Measurements from ENCODE around the gene PLOD3.

The PLOD3 gene

DNA sequence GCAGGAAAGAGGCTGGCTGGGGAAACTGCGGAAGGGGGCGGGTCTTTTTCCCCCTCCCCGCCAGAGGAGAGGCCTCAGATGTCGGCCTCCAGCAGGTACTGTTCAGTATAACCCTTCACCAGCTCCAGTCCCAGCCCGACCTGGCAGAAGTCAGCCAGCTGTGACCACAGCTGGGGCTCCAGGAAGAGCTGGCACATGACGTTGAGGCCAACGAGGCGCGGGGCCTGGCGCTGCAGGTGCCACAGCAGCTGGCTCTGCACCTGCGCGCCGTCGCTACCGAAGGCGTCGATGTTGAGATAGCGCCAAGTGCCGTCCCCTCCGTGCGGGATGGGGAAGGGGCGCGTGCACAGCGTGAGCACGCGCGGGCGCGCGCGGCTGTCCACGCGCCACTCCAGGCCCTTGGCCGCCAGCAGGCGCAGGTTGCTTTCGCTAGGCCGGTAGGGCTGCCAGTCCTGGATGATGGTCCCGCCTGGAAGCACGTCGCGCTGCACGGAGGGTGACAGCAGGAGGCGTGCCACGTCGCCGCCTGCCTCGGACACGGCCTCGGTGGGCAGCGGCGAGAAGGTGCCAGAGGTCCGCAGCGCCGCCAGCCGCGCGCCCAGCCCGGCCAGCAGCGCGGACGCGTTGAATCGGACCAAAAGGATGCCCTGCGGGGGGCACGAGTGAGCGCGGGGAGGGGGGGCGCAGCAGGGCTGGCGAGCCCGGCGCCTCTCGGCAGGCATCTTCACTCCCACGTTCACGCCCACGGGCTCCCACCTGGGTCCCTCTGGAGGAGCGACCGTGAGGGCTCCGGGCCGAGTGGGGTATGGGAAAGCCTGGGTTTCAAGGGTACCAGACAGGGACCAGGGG is 45.2 kb downstream of the PLOD3 start:
- 0 out of 2 replicates have a peak, but pooled peaks have one; percentile 19 for TF ChIP-seq EP300 (IDR thresholded peaks at IDR 0.05; ENCODE audit: borderline replicate concordance)
- TF ChIP-seq TCF12 (IDR thresholded peaks at IDR 0.05; ENCODE audit: low read depth) = peak; percentile 49; the same call in 1 of the 2 replicates
- no peak for TF ChIP-seq TAF1 (IDR thresholded peaks at IDR 0.05; ENCODE audit: low read depth)
- TF ChIP-seq, protein P1, sequence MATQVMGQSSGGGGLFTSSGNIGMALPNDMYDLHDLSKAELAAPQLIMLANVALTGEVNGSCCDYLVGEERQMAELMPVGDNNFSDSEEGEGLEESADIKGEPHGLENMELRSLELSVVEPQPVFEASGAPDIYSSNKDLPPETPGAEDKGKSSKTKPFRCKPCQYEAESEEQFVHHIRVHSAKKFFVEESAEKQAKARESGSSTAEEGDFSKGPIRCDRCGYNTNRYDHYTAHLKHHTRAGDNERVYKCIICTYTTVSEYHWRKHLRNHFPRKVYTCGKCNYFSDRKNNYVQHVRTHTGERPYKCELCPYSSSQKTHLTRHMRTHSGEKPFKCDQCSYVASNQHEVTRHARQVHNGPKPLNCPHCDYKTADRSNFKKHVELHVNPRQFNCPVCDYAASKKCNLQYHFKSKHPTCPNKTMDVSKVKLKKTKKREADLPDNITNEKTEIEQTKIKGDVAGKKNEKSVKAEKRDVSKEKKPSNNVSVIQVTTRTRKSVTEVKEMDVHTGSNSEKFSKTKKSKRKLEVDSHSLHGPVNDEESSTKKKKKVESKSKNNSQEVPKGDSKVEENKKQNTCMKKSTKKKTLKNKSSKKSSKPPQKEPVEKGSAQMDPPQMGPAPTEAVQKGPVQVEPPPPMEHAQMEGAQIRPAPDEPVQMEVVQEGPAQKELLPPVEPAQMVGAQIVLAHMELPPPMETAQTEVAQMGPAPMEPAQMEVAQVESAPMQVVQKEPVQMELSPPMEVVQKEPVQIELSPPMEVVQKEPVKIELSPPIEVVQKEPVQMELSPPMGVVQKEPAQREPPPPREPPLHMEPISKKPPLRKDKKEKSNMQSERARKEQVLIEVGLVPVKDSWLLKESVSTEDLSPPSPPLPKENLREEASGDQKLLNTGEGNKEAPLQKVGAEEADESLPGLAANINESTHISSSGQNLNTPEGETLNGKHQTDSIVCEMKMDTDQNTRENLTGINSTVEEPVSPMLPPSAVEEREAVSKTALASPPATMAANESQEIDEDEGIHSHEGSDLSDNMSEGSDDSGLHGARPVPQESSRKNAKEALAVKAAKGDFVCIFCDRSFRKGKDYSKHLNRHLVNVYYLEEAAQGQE (IDR thresholded peaks at IDR 0.05; ENCODE audit: low read depth) = no peak
- TF ChIP-seq TEAD4 (IDR thresholded peaks at IDR 0.05) = no peak
- TF ChIP-seq ZBTB7A (IDR thresholded peaks at IDR 0.05; ENCODE audit: low read depth) = no peak
- TF ChIP-seq CREB1 (IDR thresholded peaks at IDR 0.05; ENCODE audit: low read depth) = no peak
- TF ChIP-seq, protein P2, sequence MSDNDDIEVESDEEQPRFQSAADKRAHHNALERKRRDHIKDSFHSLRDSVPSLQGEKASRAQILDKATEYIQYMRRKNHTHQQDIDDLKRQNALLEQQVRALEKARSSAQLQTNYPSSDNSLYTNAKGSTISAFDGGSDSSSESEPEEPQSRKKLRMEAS (IDR thresholded peaks at IDR 0.05) = peak; percentile 88
- no peak for TF ChIP-seq RAD21 (IDR thresholded peaks at IDR 0.05; ENCODE audit: low read depth)
- TF ChIP-seq NFIC (IDR thresholded peaks at IDR 0.05) = no peak
- no peak for TF ChIP-seq CEBPB (IDR thresholded peaks at IDR 0.05)
- TF ChIP-seq FOXM1 (IDR thresholded peaks at IDR 0.05; ENCODE audit: borderline replicate concordance, low read depth) = no peak
- TF ChIP-seq YY1 (IDR thresholded peaks at IDR 0.05; ENCODE audit: low read depth) = no peak
- TF ChIP-seq EGR1 (IDR thresholded peaks at IDR 0.05) = peak; percentile 58
- TF ChIP-seq, protein P3, sequence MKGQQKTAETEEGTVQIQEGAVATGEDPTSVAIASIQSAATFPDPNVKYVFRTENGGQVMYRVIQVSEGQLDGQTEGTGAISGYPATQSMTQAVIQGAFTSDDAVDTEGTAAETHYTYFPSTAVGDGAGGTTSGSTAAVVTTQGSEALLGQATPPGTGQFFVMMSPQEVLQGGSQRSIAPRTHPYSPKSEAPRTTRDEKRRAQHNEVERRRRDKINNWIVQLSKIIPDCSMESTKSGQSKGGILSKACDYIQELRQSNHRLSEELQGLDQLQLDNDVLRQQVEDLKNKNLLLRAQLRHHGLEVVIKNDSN (IDR thresholded peaks at IDR 0.05) = no peak

DNA sequence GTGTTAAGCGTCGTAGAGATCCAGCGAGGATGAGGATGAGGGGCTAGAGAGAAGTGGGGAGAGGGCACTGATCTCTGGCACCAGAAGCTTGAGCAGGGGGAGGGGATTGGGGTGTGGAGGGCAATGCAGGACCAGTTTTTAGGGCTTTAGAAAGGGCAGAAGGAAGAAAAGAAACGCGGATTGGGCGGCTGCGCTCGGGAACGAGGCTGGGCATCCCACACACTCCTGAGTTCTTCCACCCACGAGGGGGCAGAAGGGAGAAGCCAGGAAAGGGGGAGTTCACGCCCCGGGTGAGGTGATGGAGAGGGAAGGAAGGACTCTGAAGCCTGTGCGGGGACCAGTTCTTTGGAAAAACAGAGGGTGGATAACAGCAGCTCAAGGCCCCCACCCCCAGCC is 45.9 kb downstream of the PLOD3 start:
- TF ChIP-seq CEBPB (IDR thresholded peaks at IDR 0.05) (no peak), TEAD4 (IDR thresholded peaks at IDR 0.05) (no peak), YY1 (IDR thresholded peaks at IDR 0.05; ENCODE audit: low read depth) (no peak)
- TF ChIP-seq, protein P1 (IDR thresholded peaks at IDR 0.05; ENCODE audit: low read depth) = no peak

DNA sequence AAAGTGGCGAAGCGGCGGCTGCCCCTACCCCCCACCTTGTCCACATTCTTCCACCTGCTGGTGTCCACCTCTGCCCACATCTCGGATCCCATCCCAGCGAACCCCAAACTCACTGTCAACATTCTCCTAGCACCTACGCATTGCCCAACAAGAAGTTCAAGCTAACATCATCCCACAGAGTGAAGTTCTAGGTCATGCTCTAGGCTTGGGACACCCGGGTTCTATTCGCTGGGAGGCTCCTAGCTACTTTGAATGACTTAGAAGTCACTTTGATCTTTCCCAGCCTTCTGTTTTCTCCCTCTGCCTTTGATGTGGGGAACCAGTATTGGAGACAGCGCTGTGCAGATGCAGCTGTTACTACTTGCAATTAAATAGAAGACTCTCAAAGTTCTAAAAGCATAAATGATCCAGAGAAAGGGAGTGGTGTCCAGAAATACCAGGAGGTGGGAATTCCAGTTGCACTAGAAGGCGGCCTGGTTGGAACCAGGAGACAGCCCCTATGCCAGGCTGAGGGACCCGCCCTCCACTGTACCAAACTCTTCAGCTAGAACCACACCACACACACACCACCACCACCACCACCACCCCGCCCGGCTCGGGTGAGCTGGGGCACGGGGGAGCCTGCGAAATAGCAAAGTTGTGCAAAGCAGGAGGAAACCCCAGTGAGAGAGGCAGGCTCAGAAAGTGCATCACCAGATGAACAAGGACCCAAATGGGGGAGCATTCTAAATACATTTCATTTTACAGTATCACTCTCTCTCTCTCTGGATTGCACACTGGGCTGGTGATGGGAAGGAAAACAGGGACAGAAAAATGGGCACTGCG is 46.6 kb downstream of the PLOD3 start:
- TF ChIP-seq, protein P2 (IDR thresholded peaks at IDR 0.05) = no peak
- TF ChIP-seq FOXM1 (IDR thresholded peaks at IDR 0.05; ENCODE audit: borderline replicate concordance, low read depth) = no peak
- no peak for TF ChIP-seq CREB1 (IDR thresholded peaks at IDR 0.05; ENCODE audit: low read depth)
- no peak for TF ChIP-seq TCF12 (IDR thresholded peaks at IDR 0.05; ENCODE audit: low read depth)
- TF ChIP-seq TAF1 (IDR thresholded peaks at IDR 0.05; ENCODE audit: low read depth) = no peak
- TF ChIP-seq, protein P3 (IDR thresholded peaks at IDR 0.05) = no peak
- TF ChIP-seq CEBPB (IDR thresholded peaks at IDR 0.05) = no peak
- no peak for TF ChIP-seq NFIC (IDR thresholded peaks at IDR 0.05)
- no peak for TF ChIP-seq EP300 (IDR thresholded peaks at IDR 0.05; ENCODE audit: borderline replicate concordance)
- no peak for TF ChIP-seq YY1 (IDR thresholded peaks at IDR 0.05; ENCODE audit: low read depth)
- TF ChIP-seq ZBTB7A (IDR thresholded peaks at IDR 0.05; ENCODE audit: low read depth) = no peak

DNA sequence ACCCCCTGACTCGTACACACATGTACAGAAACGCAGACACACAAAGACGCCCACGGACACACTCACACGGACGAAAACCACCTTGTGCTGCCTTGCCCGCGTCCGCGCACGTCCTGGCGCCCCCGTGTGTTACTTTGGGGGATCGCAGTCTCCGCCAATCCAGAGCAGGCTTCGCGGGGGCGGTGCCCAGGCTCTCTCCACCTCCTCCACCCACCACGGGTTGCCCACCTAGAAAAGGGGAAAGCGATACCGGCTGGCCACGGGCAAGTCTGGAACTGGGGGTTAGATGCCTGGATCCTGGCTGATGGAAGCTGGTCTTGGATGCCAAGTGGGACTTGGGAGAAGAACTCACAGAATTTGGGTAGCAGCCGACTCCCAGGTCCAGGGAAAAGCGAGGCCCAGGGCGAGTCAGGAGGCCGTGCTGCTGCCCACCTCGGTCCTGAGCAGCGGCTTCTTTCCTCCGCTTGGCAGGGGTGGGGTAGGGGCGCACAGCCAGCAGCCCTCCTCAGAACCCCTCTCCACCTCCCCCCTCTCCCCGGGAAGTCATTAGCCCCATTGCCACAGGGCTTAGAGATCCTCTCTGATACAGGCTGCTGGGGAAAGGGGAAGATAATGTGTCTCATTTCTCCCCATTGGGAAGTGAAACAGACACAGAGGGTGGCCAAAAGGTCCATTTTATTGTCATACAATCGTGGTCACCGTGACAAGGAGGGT is 47.4 kb downstream of the PLOD3 start:
- TF ChIP-seq EP300 (IDR thresholded peaks at IDR 0.05; ENCODE audit: borderline replicate concordance) = no peak
- peak; percentile 69 for TF ChIP-seq RAD21 (IDR thresholded peaks at IDR 0.05; ENCODE audit: low read depth)
- TF ChIP-seq, protein P3 (IDR thresholded peaks at IDR 0.05) = no peak
- TF ChIP-seq, protein P2 (IDR thresholded peaks at IDR 0.05) = peak; percentile 19; the same call in 1 of the 2 replicates
- TF ChIP-seq CEBPB (IDR thresholded peaks at IDR 0.05) = no peak
- TF ChIP-seq TCF12 (IDR thresholded peaks at IDR 0.05; ENCODE audit: low read depth) = no peak; the same call in 1 of the 2 replicates
- TF ChIP-seq YY1 (IDR thresholded peaks at IDR 0.05; ENCODE audit: low read depth) = no peak
- peak; percentile 88 for TF ChIP-seq EGR1 (IDR thresholded peaks at IDR 0.05)
- TF ChIP-seq TAF1 (IDR thresholded peaks at IDR 0.05; ENCODE audit: low read depth) = no peak
- TF ChIP-seq TEAD4 (IDR thresholded peaks at IDR 0.05) = no peak
- TF ChIP-seq, protein P1 (IDR thresholded peaks at IDR 0.05; ENCODE audit: low read depth) = no peak
- TF ChIP-seq FOXM1 (IDR thresholded peaks at IDR 0.05; ENCODE audit: borderline replicate concordance, low read depth) = no peak
- TF ChIP-seq NFIC (IDR thresholded peaks at IDR 0.05) = no peak
- TF ChIP-seq CREB1 (IDR thresholded peaks at IDR 0.05; ENCODE audit: low read depth) = no peak
- no peak for TF ChIP-seq ZBTB7A (IDR thresholded peaks at IDR 0.05; ENCODE audit: low read depth)
